GM19452 (cell line): ENCODE results near the gene BPIFB1.

Source experiments
- ATAC-seq: cut with Tn5 transposase; IDR thresholded peaks from one replicate; pipeline ENCODE4 v1.9.1; 2021; ENCODE audit not compliant: unreplicated experiment

The BPIFB1 gene

DNA sequence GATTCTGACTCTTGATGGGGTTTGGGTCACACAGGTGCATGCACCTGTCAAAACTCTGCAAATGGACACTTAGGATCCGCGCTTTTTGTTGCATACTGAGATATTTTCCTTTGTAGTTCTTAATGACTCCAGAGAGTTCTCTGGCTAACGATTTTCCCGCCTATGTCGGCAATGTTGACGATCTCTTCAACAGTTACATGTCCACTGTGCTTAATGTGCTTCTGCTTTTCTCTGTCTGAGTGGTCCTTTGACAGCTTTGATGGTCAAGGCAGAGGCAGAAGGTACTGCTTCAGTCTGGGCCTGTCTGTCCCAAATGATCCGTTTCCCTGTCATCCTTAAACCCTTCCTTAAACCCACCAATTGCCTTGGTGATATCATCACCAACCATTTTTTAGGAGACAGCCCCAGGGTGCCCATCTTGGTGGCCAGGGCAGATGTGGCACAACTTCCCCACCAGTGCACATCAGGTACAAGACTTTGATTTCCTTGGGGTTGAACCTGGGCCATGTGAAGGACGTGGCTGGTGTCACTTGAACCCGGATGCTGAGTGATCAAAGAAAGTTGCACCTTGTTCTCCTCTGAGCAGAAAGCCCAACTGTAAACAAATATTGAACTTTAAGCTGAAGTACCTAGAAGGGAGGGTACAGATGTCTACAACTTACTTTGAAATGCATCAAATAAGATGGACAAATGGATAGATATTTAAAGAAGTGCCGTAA is 10.7 kb upstream of the BPIFB1 start:
- no peak for ATAC-seq

DNA sequence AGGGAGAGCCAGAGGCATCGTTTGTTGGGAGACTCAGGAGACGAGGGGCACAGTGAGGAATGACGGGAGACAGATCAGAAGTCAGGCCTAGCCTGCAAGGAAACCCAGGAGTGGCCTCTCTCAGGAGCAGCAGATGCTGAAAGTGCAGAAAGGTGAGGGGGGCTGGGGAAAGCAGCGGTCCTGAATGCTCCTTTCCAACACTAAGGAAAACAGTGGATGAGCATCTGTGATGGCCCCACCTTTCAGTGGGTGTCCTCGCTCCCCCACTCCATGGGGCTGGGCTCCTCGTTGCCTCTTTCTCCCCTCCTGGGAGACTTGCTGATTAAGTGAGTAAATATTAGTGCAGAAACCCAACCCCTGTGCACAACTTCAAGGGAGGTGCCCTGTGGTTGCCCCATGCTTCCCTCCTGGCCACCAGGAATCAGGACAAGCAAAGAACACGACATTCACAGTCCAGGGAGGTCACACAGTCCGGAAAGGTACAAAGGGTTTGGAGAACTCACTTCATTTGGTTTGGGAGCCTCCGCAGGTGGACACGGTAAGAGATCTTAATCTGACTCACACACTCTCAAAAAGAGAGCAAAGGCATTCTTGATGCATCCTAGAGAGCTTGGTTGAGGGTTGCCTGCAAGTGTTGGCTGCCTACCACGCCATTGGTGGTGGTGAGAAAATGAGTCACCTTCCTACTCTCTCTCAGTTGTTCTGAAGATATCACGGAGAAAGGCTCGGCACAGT is 9.7 kb upstream of the BPIFB1 start:
- ATAC-seq = no peak

DNA sequence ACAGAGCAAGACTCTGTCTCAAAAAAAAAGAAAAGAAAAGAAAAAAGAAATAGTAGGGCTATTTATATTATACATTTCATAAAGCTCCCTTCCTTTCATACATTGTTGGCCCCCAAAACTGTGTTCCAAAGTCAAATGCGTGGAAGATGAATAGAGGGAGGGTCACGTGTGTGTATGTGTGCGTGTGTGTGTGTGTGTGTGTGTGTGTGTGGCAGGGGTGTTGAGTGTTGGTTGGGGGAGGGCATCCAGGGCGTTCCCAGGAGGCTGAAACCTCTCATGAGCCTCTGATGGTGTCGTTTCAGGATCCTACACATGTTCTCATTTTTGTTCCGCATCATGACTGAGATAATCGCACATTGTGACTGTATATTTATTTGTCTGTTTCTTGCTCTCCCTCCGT is 7.8 kb upstream of the BPIFB1 start:
- ATAC-seq = no peak

DNA sequence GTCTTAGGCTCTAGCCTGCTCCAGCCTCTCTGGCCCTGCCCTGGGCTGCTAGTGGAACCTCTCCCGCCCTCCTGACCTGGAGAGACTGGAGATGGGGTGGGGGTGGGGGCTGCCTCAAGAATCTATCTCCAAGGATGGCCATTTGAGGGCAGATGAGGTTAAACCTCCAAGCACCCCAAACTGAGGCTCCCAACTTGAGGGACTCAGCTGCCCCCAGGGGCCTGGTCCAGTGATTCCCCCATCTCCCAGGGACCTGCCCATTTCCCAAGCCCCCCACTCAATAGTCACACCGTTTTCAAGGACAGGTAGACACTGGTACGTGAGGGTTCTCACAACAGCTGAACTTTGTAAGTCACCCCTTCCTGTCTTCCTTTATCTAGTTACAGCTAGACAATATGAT is 7.1 kb upstream of the BPIFB1 start:
- ATAC-seq = no peak

DNA sequence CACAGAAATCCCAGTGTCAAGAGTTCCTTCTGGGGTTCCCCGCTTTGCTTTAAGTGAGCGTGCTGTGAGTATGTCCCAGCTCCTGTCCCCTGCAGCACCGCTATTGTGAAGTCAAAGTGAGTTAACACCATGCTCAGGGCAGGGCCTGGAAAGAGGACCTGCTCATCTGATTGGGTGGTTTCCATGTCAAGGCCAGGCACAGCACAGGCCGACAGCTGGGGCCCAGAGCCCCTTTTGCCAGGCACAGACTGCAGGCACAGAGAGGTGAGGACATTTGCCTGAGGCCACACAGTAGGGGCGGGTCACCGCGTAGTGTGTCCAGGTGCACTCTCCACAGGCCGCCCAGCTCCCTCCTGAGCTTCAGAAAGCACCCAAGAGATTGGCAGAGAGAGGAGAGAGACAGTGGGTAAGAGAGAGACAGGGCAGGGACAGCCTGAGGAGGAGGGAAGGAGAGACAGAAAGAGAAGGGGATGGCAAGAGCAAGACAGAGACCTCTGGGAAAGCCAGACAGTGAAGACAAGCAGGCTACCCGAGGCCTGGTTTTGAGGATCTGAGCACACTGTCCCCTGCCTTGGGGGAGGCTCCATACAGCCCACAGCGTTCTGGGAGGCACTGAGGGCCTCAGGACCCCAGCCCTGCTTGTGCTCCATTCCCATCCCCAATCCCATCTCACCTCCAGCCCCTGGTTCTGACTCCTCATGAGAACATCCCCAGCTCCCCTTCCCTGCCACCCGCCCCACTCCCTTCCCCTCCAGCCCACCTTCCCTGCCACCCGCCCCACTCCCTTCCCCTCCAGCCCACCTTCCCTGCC is 6.5 kb upstream of the BPIFB1 start:
- ATAC-seq = no peak

DNA sequence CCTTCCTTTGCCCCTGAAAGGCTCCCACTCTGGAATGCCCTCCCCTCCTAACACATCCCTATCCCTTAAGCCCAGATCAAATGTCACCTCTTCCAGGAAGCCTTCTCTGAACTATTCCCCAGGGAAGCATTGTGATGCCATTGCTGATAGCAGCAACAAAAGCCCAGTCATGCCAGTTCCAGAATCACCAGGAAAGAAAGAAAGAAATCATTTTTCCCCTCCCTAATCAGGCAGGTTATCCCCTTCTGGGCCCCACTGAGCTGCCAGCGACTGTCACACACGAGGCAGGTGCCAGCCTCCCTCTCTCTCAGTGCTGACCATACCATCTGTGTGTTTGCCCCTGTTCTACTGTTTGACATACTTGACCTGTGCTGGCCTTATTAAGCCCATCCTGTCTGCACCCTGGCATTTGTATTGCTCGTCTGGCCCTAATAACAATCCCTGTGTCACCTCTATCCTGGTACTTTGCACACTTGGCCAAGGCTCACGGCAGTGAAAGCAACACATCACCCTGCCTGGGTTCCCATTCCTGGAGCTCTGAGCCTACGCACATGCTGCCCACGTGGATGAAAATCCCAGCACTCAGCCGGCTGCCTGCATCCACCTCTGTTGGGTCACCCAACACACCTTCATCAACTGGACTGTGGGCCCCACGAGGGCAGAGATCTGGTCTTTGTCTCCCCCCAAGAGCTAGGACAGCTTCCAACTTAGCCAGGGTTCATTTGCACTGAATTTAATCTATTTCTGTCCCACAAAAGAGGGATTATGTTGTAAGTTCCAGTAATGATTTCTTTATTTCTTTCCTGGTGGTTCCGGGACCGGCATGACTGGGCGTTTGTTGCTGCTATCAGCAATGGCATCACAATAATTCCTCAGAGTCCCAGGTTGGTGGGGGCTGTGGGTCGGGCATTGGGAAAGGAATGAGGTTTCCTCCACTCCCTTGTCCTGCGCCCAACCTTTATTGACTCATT is 5.3 kb upstream of the BPIFB1 start:
- ATAC-seq = no peak

DNA sequence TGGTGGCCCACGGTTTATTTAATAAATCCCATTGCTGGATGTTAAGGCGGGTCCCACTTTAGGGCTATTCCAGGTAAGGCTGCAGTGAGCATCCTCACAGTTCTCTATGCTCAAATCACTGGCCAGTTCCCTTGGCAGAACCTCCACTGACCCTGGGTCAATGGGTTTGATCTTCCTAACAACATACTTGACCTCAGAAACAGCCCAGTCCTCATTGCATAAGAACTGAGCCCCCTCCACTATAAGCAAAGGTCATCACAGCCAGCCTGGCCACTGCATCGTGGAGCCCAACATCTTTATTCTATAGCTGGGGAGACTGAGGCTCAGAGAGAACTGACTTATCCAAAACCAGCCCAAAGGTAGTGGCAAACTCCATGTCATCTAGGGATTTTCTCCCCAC is 4.3 kb upstream of the BPIFB1 start:
- no peak for ATAC-seq

DNA sequence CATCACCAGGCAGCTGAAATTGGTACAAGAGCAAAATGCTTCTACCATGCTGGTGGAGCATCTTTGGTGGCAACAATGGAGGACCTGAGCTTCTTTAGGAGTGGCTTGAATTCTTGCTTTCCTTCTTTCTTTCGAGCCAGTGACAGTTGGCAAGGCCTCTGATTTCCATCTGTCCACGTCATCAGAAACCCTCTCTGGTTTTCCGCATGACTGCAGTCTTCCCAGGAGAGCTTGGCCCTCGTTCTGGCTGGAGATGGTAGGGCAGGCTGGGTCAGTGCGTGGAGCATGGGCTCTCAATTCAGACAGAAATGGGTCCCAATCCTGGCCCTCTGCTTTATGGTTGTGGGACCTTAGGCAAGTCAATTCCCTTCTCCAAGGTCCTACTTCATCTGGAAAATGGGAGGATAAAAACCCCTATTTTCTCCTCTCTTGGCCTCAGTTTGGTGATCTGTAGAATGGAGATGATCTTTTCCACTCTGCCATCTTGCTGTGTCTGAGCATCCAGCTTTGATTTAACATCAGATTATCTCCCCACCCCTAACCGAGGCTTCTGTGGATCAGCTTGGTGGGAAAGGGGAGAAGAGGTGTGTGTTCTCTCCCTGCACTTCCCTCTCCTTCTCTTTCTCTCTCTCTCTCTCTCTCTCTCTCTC is 3.6 kb upstream of the BPIFB1 start:
- no peak for ATAC-seq

DNA sequence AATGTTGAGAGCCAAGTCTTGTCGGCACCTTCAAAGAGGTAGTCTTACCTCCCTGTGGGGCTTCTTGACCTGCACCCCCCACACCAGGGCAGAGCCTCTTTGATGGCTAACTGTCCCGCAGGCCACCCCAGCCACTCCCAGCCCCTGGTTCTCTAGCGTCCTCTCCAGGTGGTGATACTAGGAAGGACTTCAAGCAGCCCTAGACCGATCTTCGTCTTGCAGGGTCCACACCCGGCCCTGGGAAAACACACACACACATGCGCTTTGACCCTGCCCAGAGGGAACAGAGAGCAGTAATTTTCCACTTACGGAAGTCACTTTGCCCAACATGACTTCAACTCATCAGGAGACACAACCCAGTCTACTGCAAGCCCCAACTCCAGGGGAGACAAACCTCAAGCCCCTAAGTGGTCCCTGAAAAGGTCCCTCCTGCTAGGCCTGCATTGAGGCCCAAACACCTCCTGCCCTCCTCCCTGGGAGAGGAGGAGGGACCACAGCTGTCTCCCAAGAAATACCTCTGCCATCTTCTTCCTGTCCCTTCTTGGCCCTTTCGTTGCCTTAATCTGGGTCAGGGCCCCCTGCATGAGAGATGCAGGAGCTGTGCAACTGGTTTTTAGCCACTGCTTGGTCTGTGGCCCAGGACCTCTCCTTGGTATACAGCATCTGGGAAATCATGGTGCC is 2.9 kb upstream of the BPIFB1 start:
- no peak for ATAC-seq

DNA sequence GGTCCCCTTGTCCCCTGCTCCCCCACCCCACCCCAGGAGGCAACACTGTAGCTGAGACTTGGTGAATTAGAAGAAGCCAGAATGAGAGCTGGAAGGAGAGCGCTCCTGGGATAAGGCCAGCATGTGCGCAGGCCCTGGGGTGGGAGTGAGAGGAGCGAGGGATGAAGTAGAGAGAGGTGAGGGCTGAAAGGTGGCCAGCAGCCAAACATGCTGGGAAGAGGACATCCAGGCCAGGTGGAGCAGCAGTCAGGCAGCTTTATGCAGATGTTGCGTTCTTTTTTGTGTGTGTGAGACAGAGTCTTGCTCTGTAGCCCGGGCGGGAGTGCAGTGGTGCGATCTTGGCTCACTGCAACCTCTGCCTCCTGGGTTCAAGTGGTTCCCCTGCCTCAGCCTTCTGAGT is 2.2 kb upstream of the BPIFB1 start:
- no peak for ATAC-seq

DNA sequence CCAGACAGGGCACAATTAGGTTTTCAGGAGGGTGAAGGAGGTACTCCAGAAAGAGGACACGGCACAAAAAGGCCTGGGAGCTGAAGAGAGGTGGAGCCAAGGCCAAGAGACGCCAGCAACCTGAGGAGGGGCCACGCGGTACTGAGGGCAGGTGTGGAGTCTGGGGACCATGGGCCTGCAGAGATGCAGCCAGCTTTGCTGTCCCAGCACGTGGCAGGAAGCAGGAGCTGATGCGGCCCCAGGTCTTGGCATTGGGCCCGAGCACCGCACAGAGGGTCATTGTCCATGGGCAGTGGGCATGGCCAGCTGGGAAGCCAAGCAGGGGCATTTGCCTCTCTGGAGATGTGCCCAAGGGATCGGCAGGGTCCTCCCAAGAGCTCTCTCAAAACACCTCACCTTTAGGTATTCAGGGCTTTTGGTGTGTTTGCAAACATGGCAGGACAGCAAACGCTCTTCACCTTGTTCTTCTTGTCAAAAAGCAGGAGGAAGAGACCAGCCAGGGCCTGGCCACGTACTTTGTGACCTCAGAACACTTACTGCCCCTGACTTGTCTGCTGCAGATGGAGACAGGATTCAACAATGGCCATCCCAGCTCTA is 1.4 kb upstream of the BPIFB1 start:
- no peak for ATAC-seq

DNA sequence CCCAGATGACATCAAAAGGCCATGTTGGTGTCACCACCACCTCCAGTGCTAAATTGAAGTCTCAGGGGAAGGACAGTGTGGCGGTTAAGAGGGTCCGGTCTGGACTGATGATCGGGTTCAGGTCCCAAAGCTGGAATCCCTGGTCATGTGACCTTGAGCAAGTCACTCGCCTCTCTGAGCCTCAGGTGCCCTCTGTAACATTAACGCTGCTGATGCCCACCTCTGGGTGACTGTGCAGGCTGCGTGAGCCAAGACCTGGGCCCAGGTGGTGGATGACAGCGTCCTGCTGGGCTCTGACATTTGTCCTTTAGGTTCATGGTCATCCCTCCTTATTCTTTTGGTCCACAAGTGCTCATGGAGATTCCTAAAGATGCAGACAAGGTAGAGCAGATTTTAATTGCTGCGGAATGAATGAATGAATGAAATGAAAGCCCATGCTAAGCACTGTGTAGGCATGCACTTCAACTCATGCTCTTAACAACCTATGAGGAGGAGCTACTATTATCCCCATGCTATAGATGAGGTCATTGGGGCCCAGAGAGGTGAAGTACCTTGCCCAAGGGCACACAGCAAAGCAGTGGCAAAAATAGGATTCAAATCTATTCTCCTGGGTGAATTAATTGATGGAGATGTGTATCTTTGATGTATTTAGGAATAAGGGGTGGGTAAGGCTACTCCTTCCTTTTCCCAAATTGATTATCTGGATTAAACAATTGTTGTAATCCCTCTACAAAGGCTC is 649 bp upstream of the BPIFB1 start:
- ATAC-seq = no peak

DNA sequence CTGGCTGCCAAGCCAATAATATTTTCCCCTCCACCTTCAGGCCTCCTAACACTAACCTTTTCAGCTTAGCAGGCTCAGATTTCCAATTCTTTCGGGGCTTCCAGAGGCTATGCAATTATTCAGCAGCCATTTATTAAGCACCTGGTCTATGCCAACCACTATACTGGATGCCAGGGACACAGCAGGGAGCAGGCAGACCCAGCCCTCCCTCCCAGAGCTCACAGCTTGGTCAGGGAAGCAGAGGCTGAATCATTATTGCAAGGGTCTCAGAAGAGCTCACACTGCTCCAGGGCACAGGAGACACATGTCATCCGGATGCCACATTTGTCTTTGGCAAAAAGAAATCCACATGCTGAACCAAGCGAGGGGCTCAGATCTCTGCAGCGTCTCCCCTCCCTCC is 1.3 kb downstream of the BPIFB1 start:
- ATAC-seq = no peak

DNA sequence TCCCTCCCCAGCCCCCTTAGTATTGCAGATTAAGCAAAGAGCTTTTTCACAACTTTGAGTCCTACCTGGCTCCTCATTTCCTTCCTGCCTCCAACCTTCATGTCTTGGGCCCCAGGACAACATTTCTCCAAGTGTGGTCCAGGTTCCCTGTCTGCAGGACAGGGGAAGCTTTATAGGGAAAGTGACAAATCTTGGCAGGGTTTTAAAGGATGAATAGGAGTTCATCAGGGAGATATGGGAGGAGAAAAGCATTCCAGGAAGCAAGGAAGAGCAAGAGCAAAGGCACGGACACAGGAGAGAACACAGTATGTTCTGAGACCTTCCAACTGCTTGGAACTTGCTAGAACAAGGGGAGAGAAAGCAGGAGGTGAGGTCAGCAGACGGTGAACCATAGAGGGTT is 1.9 kb downstream of the BPIFB1 start:
- ATAC-seq = no peak

DNA sequence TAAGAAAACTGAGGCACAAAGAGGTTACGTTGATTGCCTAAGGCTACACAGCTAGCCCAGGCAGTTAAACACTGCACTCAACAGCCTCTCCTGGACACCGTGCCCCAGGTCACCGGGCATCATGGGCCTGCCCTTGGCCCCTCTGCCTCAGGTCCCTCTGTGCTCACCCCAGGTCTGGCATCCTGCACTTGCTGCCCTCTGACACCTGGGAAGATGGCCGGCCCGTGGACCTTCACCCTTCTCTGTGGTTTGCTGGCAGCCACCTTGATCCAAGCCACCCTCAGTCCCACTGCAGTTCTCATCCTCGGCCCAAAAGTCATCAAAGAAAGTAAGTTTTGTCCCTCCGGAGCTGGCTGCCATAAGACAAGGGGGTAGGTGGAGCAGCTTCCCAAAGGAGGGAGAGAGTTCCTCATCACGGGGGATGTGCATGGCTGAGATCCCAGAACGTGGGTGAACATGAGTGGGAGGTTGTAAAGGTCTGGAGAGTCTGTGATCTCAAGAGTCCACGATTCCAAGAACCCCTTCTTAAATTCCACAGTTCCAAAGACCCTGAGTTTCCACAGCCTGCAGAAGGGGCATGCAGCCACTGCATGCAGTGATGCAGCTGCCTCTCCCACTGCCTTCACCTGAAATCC is 3.0 kb downstream of the BPIFB1 start:
- ATAC-seq = no peak

DNA sequence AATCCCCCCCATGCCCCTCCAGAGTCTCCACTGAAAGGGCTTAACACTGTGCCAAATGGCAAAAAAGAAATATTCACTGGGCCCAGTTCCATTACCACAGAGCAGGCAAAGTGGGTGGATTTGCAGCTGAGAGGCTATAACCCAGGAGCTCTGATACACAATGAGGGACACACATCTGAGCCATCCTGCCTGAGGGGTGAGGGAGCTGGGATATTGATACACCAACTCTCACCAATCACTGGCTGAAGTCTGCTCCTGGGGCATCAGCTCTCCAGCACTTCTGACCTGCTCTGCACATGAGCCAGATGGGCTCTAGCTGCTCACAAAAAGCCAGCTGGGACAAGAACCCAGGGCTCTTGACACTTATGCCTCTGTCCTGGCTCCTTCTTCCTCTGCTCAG is 4.9 kb downstream of the BPIFB1 start:
- no peak for ATAC-seq

DNA sequence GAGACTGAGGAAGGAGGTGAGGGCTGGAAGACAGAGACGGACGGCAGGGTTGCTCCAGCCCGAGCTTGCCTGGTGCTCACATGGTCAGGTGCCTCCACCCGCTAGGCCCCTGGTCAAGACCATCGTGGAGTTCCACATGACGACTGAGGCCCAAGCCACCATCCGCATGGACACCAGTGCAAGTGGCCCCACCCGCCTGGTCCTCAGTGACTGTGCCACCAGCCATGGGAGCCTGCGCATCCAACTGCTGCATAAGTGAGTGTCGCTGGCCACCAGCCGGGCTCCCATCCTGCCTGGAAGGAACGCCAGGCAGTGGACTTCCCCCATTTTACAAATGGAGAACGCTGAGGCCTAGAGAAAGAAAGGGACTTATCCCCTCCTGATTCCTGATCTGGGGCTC is 7.8 kb downstream of the BPIFB1 start:
- no peak for ATAC-seq

DNA sequence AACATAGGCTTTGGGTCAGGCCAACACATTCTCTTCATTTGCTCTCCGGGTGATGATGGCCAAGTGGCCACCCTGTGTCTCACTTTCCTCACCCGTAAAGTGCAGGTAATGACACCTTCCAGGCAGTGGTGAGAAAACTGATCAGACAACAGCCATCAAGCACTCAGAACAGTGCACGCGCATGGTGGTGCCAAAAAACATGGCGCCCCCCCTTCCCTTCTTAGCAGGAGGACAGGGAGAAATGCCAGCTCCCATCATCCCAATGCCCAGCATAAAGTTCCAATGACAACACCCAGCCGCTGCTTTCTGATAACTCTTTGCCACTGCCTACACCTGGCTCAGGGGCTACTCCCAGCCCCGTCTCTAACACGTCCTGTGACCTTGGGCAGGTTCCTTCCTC is 8.4 kb downstream of the BPIFB1 start:
- ATAC-seq = no peak
